Stimulated activated CD4-positive, alpha-beta T cell treated with anti-CD3 and anti-CD28 coated beads, TNF-alpha, amount 100 ng/mL, for 1 hour (primary cell): ENCODE measurements around the gene RHOA.
"Not testable (repeated sequence)": the region's sequence is repeated elsewhere in the genome, so short reads cannot be mapped to it uniquely, and the experiment has no call there.

ENCODE experiments used
- DNase-seq, 3 donors: peaks; one replicate each; pipeline ENCODE4 v3.0.0-alpha.2; 2020; ENCODE audit warnings: low read depth in 3 of 3, low spot score in 1 of 3

RHOA gene

DNA sequence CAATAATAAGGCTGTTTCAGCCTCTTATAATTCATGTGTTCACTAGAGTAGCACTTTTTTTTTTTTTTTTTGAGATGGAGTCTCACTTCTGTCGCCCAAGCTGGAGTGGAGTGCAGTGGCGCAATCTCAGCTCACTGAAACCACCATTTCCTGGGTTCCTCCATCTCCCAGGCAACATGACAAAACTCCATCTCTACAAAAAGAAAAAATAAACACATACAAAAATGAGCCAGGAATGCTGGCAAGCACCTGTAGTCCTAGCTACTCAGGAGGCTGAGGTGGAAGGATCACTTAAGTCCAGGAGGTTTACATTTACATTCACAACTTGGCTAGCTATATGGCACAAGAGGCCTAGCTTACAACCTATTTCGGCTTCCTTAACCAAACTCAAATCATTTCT lies 78.7 kb downstream of the RHOA start:
- DNase-seq: no peak

DNA sequence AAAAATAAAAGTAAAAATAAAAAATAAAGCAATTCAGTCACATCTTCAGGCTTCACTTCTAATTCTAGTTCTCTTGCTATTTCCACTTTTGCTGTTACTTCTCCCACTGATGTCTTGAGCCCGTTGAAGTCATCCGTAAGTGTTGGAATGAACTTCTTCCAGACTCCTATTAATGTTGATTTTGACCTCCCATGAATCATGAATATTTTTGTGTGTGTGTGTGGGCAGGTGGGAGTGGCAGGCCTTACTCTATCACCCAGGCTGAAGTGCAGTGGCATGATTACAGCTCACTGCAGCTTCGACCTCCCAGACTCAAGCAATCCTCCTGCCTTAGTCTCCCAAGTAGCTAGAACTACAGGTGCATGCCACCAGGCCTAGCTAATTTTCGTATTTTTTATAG lies 82.6 kb downstream of the RHOA start:
- no peak for DNase-seq

DNA sequence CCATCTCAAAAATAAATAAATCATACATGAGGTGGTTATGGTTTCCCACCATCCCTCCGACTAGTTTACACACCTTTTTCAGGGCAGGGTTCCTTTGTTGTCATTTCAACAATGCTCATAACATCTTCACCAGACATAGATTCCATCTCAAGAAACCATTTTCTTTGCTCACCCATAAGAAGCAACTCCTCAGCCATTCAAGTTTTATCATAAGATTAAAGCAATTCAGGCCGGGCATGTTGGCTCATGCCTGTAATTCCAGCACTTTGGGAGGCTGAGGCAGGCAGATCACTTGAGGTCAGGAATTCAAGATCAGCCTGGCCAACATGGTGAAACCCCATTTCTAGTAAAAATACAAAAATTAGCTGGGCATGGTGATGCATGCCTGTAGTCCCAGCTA lies 83.4 kb downstream of the RHOA start:
- not testable (repeated sequence) for DNase-seq

DNA sequence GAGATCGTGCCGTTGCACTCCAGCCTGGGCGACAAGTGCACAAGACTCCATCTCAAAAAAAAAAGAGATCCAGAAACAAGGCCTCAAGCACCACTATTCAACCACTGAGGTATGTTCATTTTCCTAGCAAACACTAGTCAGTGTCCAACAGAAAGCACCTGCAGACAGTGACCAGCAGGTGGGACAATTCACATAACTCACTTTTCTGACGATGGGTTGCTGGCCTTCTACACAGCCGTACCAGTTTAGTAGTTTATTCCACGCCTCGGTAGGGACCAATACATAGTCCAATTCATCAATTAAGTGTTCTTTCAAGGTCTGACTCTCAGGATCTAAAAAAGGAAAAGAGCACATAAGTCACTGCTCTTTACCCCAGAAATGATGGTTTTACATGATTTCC lies 84.3 kb downstream of the RHOA start:
- no peak for DNase-seq

DNA sequence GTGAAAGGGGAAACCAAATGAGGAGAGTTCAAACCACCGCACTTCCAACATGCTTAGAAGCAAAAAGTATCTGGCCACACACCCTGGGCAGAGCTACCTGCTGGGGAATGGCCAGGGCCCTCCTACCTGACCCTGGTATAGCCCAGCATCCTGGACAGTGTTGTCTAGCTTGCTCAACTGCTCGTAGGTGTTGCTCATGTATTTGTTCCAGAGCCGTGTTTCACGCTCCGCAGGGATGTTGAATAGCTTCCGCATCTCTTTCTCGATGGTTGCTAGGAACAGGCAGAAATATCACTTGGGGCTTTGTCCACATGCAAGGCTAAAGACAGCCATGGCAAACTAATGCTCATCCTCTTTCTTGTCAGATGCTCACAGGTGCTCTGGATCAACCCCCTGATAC lies 87.0 kb downstream of the RHOA start:
- DNase-seq: no peak

DNA sequence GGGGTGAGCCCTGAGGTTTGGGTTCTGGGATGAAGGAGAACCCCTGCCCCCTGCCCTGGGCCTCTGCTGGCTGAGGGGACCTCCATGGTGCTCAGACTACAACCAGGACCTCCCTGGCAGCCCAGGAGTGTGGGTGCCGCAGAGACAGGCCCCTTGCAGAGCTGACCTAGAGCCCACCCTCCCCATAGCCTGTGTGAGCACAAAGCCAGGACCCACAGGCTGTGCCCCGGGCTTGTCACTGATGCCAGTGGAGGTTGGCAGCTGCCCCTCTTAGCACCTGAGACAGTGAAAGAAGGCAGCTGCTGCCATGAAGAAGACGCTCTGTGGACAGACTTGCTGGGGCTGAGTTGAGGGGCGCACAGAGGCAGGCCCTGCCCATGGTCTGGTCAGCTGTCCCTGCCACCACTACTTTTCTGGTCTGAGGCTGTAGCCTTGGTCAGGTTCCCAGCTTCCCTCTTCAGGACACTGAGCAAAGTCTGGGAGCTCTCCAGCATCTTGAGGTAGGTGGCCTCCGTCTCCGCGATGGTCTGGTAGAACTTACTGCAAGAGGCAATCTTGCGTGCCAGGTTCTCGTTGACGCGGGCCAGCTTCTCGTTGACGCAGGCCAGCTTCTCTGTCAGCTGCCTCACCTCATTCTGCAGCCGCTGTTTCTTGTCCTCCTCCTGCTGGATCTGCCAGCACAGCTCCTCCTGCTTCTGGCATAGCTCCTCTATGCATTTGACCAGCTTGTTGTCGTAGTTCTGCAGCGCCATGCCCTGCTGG lies 94.9 kb downstream of the RHOA start:
- DNase-seq: no peak

DNA sequence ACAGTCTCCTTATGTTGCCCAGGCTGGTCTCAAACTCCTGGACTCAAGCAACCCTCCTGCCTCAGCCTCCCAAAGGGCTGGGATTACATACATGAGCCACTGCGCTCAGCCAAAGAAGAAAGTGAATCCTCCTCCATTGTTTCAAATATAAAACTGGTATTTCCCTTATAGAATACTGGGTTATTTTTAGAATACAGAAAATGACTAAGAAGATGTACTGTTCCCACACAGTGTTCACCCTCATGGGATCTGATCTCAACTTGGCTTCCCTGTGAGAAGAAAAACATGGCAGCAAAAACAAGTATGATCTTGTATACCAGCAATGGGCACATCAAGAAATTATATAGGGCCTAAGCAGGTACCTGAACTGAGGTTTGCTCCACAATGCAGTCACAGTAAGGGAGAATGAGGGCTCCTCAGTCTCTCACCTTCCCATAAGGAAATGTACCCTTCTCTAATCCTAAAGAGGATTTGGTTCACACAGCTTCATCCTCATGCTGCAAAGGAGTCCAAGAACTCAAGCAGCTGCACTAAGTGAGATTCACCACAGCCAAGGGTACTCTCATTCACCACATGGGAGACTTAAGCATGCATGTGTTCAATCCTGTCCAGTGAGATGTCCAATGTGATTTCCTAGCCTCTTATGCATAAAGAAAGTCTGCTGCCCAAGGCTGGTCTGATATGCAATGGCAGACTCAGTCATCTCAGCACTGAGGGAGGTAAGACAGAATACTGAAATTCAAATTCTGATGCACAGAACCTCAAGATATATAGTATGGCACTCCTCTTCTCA lies 97.7 kb downstream of the RHOA start:
- DNase-seq: no peak

DNA sequence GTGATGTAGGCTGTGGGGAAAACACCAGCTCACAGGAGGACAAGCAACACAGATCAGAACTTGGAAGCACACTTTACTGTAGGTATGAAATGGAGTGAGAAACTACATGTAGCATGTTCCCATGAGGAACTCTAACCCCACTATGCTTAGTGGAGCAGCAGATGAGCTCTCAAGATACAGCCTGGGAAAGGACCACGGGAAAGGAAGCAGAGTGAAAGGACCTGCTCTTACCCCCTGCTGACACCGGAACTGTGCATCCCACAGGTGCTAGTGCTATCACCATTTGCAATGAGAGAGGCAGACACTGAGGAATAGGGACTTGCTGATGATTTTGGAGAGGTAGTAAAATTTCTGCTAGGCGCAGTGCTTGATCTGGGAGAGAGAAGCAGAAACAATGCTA lies 100.5 kb downstream of the RHOA start:
- DNase-seq: no peak

DNA sequence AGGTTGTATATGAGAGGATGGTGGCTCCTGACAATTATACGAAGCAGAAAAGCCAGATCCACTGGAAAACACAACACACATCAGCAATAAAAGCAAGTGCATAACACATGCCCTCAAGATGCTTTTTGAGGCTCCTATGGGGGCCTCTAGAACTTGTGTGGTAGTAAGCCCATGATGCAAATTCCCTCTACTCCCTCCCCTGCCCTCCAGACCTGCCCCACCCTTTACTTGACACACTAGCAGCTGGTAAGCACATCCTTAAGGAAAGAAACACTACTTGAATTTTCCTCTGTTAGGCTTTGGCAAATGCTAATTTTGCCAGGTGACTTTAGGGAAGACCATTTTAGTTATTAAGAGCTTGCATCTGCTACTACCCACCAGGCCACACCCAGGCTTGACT lies 101.1 kb downstream of the RHOA start:
- no peak for DNase-seq
